GM19025 (cell line): ENCODE data around the gene DSTN.

ENCODE experiments used
- ATAC-seq: cut with Tn5 transposase; IDR thresholded peaks from one replicate; pipeline ENCODE4 v1.9.1; 2021; ENCODE audit warnings: mild to moderate bottlenecking, low read depth, moderate library complexity; ENCODE audit not compliant: unreplicated experiment

The DSTN gene

GRCh38 chr20:17610566-17611289 lies 40.9 kb downstream of the DSTN start:
- no peak for ATAC-seq

- no peak for ATAC-seq
These were observed 41.3 kb downstream of the DSTN start for GRCh38 chr20:17611290-17611539.

GRCh38 chr20:17611540-17612286 lies 41.8 kb downstream of the DSTN start:
- ATAC-seq = no peak

GRCh38 chr20:17612287-17612991 lies 42.6 kb downstream of the DSTN start:
- no peak for ATAC-seq

GRCh38 chr20:17612992-17613327 lies 43.1 kb downstream of the DSTN start:
- ATAC-seq = no peak

- no peak for ATAC-seq
These were observed 43.7 kb downstream of the DSTN start for GRCh38 chr20:17613328-17614175.

GRCh38 chr20:17614176-17614811 lies 44.4 kb downstream of the DSTN start:
- no peak for ATAC-seq

GRCh38 chr20:17614812-17615644 lies 45.2 kb downstream of the DSTN start:
- ATAC-seq = no peak

- ATAC-seq = no peak
These were observed 46.0 kb downstream of the DSTN start for GRCh38 chr20:17615645-17616479.

GRCh38 chr20:17616480-17617211 lies 46.8 kb downstream of the DSTN start:
- no peak for ATAC-seq

- no peak for ATAC-seq
These were observed 47.5 kb downstream of the DSTN start for GRCh38 chr20:17617212-17617867.

- ATAC-seq = no peak
These were observed 48.2 kb downstream of the DSTN start for GRCh38 chr20:17617868-17618672.

GRCh38 chr20:17618673-17619013 lies 48.8 kb downstream of the DSTN start:
- no peak for ATAC-seq

- no peak for ATAC-seq
These were observed 49.6 kb downstream of the DSTN start for GRCh38 chr20:17619351-17620093.

- ATAC-seq = no peak
These were observed 50.7 kb downstream of the DSTN start for GRCh38 chr20:17620371-17621228.
